Adrenal gland (tissue), 5 donors: Measurements from ENCODE around the gene HIPK2.

Experiments
- POLR2A ChIP-seq, 2 donors: fragments of 450-650 bp; IDR thresholded peaks; one replicate each; pipeline ENCODE4 v1.6.1; 2017; ENCODE audit warnings: antibody characterized with exemption in 2 of 2, mild to moderate bottlenecking in 2 of 2, moderate library complexity in 1 of 2
- TF ChIP-seq, protein P1 (sequence below), 6 experiments: fragments of 450-650 bp in 4 of 6; fragments of 200-600 bp in 2 of 6; sonication (generic) in 1 of 6; IDR thresholded peaks; 1 replicate in 5 of 6; 2 replicates in 1 of 6; pipeline versions ENCODE4 v1.5.1 to v1.8.0; 2016 to 2021; ENCODE audit warnings: antibody characterized with exemption in 6 of 6, mild to moderate bottlenecking in 2 of 6, moderate library complexity in 1 of 6
- donor health status: DM: no; HTN: no; CAD: no.

DNA sequence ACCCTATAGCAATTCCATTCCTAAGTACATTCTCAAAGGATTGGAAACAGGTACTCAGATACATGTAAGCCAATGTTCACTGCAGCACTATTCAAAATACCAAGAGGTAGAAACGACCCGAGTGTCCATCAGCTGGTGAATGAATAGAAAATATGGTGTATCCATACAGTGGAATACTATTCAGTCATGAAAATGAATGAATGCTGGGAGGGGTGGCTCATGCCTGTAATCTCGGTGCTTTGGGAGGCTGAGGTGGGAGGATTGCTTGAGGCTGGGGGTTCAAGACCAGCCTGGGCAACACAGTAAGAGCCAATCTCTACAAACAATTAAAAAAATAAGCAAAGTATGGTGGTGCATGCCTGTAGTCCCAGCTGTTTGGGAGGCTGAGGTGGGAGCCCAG, 191.5 kb downstream of the HIPK2 start:
- TF ChIP-seq, protein P1, sequence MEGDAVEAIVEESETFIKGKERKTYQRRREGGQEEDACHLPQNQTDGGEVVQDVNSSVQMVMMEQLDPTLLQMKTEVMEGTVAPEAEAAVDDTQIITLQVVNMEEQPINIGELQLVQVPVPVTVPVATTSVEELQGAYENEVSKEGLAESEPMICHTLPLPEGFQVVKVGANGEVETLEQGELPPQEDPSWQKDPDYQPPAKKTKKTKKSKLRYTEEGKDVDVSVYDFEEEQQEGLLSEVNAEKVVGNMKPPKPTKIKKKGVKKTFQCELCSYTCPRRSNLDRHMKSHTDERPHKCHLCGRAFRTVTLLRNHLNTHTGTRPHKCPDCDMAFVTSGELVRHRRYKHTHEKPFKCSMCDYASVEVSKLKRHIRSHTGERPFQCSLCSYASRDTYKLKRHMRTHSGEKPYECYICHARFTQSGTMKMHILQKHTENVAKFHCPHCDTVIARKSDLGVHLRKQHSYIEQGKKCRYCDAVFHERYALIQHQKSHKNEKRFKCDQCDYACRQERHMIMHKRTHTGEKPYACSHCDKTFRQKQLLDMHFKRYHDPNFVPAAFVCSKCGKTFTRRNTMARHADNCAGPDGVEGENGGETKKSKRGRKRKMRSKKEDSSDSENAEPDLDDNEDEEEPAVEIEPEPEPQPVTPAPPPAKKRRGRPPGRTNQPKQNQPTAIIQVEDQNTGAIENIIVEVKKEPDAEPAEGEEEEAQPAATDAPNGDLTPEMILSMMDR (IDR thresholded peaks at IDR 0.05) = no peak
- TF ChIP-seq POLR2A (IDR thresholded peaks at IDR 0.05) = no peak
